ENCODE measurements around the gene UGT8.

DNA sequence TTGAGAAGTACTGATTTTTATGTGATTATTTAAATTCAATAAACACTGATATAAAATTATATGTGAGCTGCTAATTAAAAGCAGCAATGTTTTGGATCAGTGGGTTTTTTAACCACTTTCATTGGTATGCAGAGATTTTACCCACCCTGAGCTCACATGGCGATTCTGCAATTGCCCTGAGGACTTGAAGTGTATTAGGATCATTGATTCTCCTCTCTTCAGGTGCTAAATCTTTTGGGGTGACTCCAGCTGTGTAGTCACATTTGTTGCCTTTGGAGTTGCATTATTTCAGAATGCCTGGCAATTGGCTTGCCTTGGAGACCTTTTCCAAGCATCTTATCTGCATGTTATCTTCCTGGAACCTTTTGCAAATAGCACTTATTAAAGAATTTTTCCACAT is 51.3 kb downstream of the UGT8 start:
- TF ChIP-seq, protein P1, sequence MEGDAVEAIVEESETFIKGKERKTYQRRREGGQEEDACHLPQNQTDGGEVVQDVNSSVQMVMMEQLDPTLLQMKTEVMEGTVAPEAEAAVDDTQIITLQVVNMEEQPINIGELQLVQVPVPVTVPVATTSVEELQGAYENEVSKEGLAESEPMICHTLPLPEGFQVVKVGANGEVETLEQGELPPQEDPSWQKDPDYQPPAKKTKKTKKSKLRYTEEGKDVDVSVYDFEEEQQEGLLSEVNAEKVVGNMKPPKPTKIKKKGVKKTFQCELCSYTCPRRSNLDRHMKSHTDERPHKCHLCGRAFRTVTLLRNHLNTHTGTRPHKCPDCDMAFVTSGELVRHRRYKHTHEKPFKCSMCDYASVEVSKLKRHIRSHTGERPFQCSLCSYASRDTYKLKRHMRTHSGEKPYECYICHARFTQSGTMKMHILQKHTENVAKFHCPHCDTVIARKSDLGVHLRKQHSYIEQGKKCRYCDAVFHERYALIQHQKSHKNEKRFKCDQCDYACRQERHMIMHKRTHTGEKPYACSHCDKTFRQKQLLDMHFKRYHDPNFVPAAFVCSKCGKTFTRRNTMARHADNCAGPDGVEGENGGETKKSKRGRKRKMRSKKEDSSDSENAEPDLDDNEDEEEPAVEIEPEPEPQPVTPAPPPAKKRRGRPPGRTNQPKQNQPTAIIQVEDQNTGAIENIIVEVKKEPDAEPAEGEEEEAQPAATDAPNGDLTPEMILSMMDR (conservative IDR thresholded peaks at IDR 0.05; ENCODE audit: low read depth, low read length), result no peak
- no peak for TF ChIP-seq EZH2 (IDR thresholded peaks at IDR 0.05; ENCODE audit: borderline replicate concordance, low read depth, low read length, poor library complexity, severe bottlenecking)
